ENCODE measurements around the gene ITGA5. TPM values are rescaled to one million over a fixed set of nuclear protein-coding genes. Genes with fewer than 3 reads are reported as not detected.

Gene ITGA5
- polyA plus RNA-seq, 1 donor (not counting 4 experiments of a cell fraction or from before 2014, with no cell fraction given), result 47.9 TPM

DNA sequence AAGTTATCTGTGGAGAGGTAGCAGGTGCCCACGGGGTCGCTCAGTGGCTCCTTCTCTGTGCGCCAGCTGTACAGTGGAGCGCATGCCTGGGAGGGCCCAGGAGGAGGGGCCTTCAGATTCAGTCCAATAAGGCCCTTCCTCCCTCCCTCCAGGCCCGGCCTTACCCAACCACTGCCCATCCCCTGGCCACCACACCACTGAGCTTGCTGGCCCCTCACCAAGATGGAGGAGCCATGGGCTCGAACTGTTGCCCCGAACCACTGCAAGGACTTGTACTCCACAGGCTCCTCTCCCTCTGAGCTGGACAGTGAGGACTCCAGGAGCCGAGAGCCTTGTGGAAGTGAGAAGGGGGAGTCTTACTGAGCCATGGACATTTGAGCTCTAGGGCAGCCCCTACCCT lies 9.8 kb downstream of the ITGA5 start:
- Histone ChIP-seq H3K9me1 (ENCODE audit: control insufficient read depth, extremely low read depth, insufficient read depth, low read length) (peaks cover 5% of the 10 kb centered on the region), H3K9me3 (ENCODE audit: control insufficient read depth, low read depth, low read length) (no peaks in the 10 kb centered on the region), H3K79me2 (ENCODE audit: control insufficient read depth, insufficient read depth, low read length) (peaks cover 25% of the 10 kb centered on the region), H4K20me1 (ENCODE audit: control insufficient read depth, extremely low read depth, insufficient read depth, low read length) (no peaks in the 10 kb centered on the region), H3K27ac (ENCODE audit: control insufficient read depth, insufficient read depth, low read length) (no peak overlapping the region), H3K4me1 (ENCODE audit: control insufficient read depth, extremely low read depth, insufficient read depth, low read length) (peaks cover 31% of the 10 kb centered on the region), H3K27me3 (ENCODE audit: control insufficient read depth, extremely low read depth, insufficient read depth, low read length) (no peaks in the 10 kb centered on the region), H3K36me3 (ENCODE audit: control insufficient read depth in 2 of 2, extremely low read depth in 1 of 2, insufficient read depth in 2 of 2, low read length in 2 of 2) (peaks cover 45 to 51% of the 10 kb centered on the region in 2 experiments), H3K4me3 (ENCODE audit: control insufficient read depth in 2 of 3, extremely low read depth in 1 of 3, insufficient read depth in 2 of 3, low read depth in 1 of 3, low read length in 3 of 3) (no peak overlapping the region), H3K4me2 (ENCODE audit: control insufficient read depth, extremely low read depth, insufficient read depth, low read depth, low read length) (no peak overlapping the region), H2AFZ (ENCODE audit: control insufficient read depth, low read length) (no peak overlapping the region), H3K9ac (ENCODE audit: control insufficient read depth, extremely low read depth, insufficient read depth, low read length) (no peak overlapping the region)
- FAIRE-seq (no peak), DNase-seq (ENCODE audit: low read depth, low spot score) (no peak)
- TF ChIP-seq CTCF (optimal IDR thresholded peaks at IDR 0.05 in 1 of 3, IDR thresholded peaks at IDR 0.05 in 1 of 3, conservative IDR thresholded peaks at IDR 0.05 in 1 of 3; ENCODE audit: extremely low read depth in 1 of 3, insufficient read depth in 2 of 3, low read length in 3 of 3) (no peak), EZH2 (IDR thresholded peaks at IDR 0.05; ENCODE audit: low read length) (no peak)
- dilution Hi-C loops (cut with MboI; ENCODE audit: extremely low pct_ligation_motif_present, low sequenced_read_pairs), result no loop called here

DNA sequence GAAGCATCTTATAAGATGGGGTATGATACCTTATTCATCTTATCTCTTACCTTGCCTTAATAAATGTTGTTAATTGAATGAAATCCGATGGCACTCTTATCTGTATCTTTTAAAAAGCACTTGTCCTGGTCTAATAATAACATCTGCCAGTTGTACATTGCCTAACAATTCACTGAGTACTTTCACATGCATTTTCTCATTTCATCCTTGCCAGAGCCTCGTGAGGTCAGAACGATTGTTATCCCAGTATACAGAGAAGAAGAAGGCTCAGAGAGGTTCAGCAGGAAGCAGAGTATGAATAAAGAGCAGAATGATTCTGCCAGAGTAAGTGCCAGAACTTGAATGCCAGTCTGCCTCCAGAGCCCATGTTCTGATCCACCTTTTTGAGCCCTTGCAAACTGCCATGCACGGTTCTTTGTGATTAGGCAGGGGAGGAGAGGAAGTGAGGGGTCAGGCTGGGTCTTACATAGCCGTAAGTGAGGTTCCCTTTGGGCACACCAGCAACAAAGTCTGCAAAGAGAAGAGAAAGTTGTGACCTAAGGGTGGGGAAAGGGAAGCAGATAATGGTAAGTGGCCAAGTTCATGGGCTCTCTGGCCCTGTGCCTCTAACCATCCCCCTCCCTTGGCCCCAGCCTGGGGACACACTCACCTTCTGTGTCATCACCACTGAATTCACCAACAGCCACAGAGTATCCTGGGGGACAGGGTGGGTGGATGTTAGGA lies 11.7 kb downstream of the ITGA5 start:
- TF ChIP-seq EZH2 (IDR thresholded peaks at IDR 0.05; ENCODE audit: low read length) (no peak), CTCF (optimal IDR thresholded peaks at IDR 0.05 in 1 of 3, IDR thresholded peaks at IDR 0.05 in 1 of 3, conservative IDR thresholded peaks at IDR 0.05 in 1 of 3; ENCODE audit: extremely low read depth in 1 of 3, insufficient read depth in 2 of 3, low read length in 3 of 3) (no peak)
- no peak overlapping the region for H3K4me3 ChIP-seq (ENCODE audit: control insufficient read depth in 2 of 3, extremely low read depth in 1 of 3, insufficient read depth in 2 of 3, low read depth in 1 of 3, low read length in 3 of 3)
- H3K27me3 ChIP-seq (ENCODE audit: control insufficient read depth, extremely low read depth, insufficient read depth, low read length), result no peaks in the 10 kb centered on the region
- H3K79me2 ChIP-seq (ENCODE audit: control insufficient read depth, insufficient read depth, low read length), result peaks cover 6% of the 10 kb centered on the region
- H2AFZ ChIP-seq (ENCODE audit: control insufficient read depth, low read length), result no peak overlapping the region
- dilution Hi-C loops (cut with MboI; ENCODE audit: extremely low pct_ligation_motif_present, low sequenced_read_pairs), result no loop called here
- H3K4me2 ChIP-seq (ENCODE audit: control insufficient read depth, extremely low read depth, insufficient read depth, low read depth, low read length), result no peak overlapping the region
- H3K27ac ChIP-seq (ENCODE audit: control insufficient read depth, insufficient read depth, low read length), result no peak overlapping the region
- no peak overlapping the region for H3K9ac ChIP-seq (ENCODE audit: control insufficient read depth, extremely low read depth, insufficient read depth, low read length)
- H3K4me1 ChIP-seq (ENCODE audit: control insufficient read depth, extremely low read depth, insufficient read depth, low read length), result peaks cover 12% of the 10 kb centered on the region
- H3K9me1 ChIP-seq (ENCODE audit: control insufficient read depth, extremely low read depth, insufficient read depth, low read length), result no peaks in the 10 kb centered on the region
- no peaks in the 10 kb centered on the region for H3K9me3 ChIP-seq (ENCODE audit: control insufficient read depth, low read depth, low read length)
- H4K20me1 ChIP-seq (ENCODE audit: control insufficient read depth, extremely low read depth, insufficient read depth, low read length), result no peaks in the 10 kb centered on the region
- FAIRE-seq (no peak), DNase-seq (ENCODE audit: low read depth, low spot score) (no peak)
- H3K36me3 ChIP-seq (ENCODE audit: control insufficient read depth in 2 of 2, extremely low read depth in 1 of 2, insufficient read depth in 2 of 2, low read length in 2 of 2), result peaks cover 60 to 62% of the 10 kb centered on the region in 2 experiments
